ENCODE measurements around the gene WFIKKN1. TPM values are rescaled to one million over a fixed set of nuclear protein-coding genes. Genes with fewer than 3 reads are reported as not detected.

The WFIKKN1 gene
- total and polyA plus RNA-seq, 2 of the 13 experiments (the other 11 are each of a cell fraction or from before 2014, with no cell fraction given), result 1.7 to 4.9 TPM

- TF ChIP-seq KIAA2018 (CRISPR knock-in tag; IDR thresholded peaks at IDR 0.05; ENCODE audit: borderline replicate concordance), result no peak
- TF ChIP-seq SOX6 (IDR thresholded peaks at IDR 0.05), result no peak
- TF ChIP-seq SOX6 (CRISPR knock-in tag; IDR thresholded peaks at IDR 0.05), result peak; percentile 37; the same call in 1 of the 2 replicates
- TF ChIP-seq ZNF788 (CRISPR knock-in tag; IDR thresholded peaks at IDR 0.05; ENCODE audit: borderline replicate concordance), result no peak; the same call in none of the 2 replicates
- TF ChIP-seq RELA (CRISPR knock-in tag; IDR thresholded peaks at IDR 0.05), result 0 out of 2 replicates have a peak, but pooled peaks have one; percentile 32
- 0 out of 2 replicates have a peak, but pooled peaks have one; percentile 24 for TF ChIP-seq ATF2 (CRISPR knock-in tag; IDR thresholded peaks at IDR 0.05)
- TF ChIP-seq, protein P1, sequence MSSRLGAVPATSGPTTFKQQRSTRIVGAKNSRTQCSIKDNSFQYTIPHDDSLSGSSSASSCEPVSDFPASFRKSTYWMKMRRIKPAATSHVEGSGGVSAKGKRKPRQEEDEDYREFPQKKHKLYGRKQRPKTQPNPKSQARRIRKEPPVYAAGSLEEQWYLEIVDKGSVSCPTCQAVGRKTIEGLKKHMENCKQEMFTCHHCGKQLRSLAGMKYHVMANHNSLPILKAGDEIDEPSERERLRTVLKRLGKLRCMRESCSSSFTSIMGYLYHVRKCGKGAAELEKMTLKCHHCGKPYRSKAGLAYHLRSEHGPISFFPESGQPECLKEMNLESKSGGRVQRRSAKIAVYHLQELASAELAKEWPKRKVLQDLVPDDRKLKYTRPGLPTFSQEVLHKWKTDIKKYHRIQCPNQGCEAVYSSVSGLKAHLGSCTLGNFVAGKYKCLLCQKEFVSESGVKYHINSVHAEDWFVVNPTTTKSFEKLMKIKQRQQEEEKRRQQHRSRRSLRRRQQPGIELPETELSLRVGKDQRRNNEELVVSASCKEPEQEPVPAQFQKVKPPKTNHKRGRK (CRISPR knock-in tag; IDR thresholded peaks at IDR 0.05), result no peak
- TF ChIP-seq ZBTB7B (CRISPR knock-in tag; IDR thresholded peaks at IDR 0.05), result peak; percentile 58; the same call in 1 of the 2 replicates
- TF ChIP-seq TOE1 (CRISPR knock-in tag; IDR thresholded peaks at IDR 0.05), result no peak
- no peak for TF ChIP-seq SIN3B (IDR thresholded peaks at IDR 0.05; ENCODE audit: low read length)
- no peak for TF ChIP-seq LCORL (IDR thresholded peaks at IDR 0.05)
- peak; percentile 68 for TF ChIP-seq LCORL (CRISPR knock-in tag; IDR thresholded peaks at IDR 0.05)
- peak; percentile 44; the same call in 1 of the 2 replicates for TF ChIP-seq ZBTB8A (CRISPR knock-in tag; IDR thresholded peaks at IDR 0.05; ENCODE audit: borderline replicate concordance, low read depth)
- no peak for TF ChIP-seq DPF2 (CRISPR knock-in tag; IDR thresholded peaks at IDR 0.05; ENCODE audit: borderline replicate concordance, low read depth)
- TF ChIP-seq NFIB (CRISPR knock-in tag; IDR thresholded peaks at IDR 0.05; ENCODE audit: borderline replicate concordance), result no peak
- no peak for TF ChIP-seq RCOR2 (CRISPR knock-in tag; IDR thresholded peaks at IDR 0.05)
- TF ChIP-seq TBP (CRISPR knock-in tag; IDR thresholded peaks at IDR 0.05), result no peak
These were observed 11.6 kb downstream of the WFIKKN1 start (continued) for GRCh38 chr16:642189-643049.
